Skin epidermis (tissue), 12 donors: ENCODE data around the gene BMPR1A.
"Not testable (repeated sequence)": the region's sequence is repeated elsewhere in the genome, so short reads cannot be mapped to it uniquely, and the experiment has no call there.

Experiments used
- H3K27ac ChIP-seq, 21 experiments: fragments of 200-600 bp; sonication (generic) in 11 of 21; one replicate each; pipeline ENCODE4 v1.5.0; 2020; ENCODE audit warnings: mild to moderate bottlenecking in 3 of 21, inconsistent platforms in 2 of 21, moderate library complexity in 2 of 21
- H3K4me3 ChIP-seq, 7 experiments: fragments of 200-600 bp; sonication (generic) in 2 of 7; one replicate each; pipeline ENCODE4 v1.5.0; 2020; ENCODE audit warnings: inconsistent platforms in 2 of 7, mild to moderate bottlenecking in 2 of 7, moderate library complexity in 1 of 7

BMPR1A gene

GRCh38 chr10:86825366-86825765, 68.9 kb downstream of the BMPR1A start:
- no peak overlapping the region for H3K27ac ChIP-seq
- H3K4me3 ChIP-seq, result no peak overlapping the region

- H3K27ac ChIP-seq, result no peak overlapping the region
- no peak overlapping the region for H3K4me3 ChIP-seq
Observed at GRCh38 chr10:86827639-86828038, 71.2 kb downstream of the BMPR1A start.

- Histone ChIP-seq H3K27ac (no peak overlapping the region), H3K4me3 (no peak overlapping the region)
Observed at GRCh38 chr10:86828145-86828544, 71.7 kb downstream of the BMPR1A start.

GRCh38 chr10:86829472-86829871, 73.1 kb downstream of the BMPR1A start:
- Histone ChIP-seq H3K4me3 (no peak overlapping the region), H3K27ac (no peak overlapping the region)

GRCh38 chr10:86830043-86830591, 73.7 kb downstream of the BMPR1A start:
- Histone ChIP-seq H3K27ac (no peak overlapping the region), H3K4me3 (no peak overlapping the region)

- no peak overlapping the region for H3K27ac ChIP-seq
Observed at GRCh38 chr10:86833969-86834368, 77.5 kb downstream of the BMPR1A start.

GRCh38 chr10:86836044-86836443, 79.6 kb downstream of the BMPR1A start:
- H3K4me3 ChIP-seq, result no peak overlapping the region
- H3K27ac ChIP-seq, result no peak overlapping the region

More at GRCh38 chr10:86833969-86834368, 77.5 kb downstream of the BMPR1A start:
- H3K4me3 ChIP-seq, result no peak overlapping the region

- H3K27ac ChIP-seq, result no peak overlapping the region
- H3K4me3 ChIP-seq, result no peak overlapping the region
Observed at GRCh38 chr10:86837663-86838062, 81.2 kb downstream of the BMPR1A start.

GRCh38 chr10:86840498-86840897, 84.1 kb downstream of the BMPR1A start:
- Histone ChIP-seq H3K27ac (no peak overlapping the region), H3K4me3 (no peak overlapping the region)

GRCh38 chr10:86846088-86846487, 89.7 kb downstream of the BMPR1A start:
- no peak overlapping the region for H3K4me3 ChIP-seq
- H3K27ac ChIP-seq, result no peak overlapping the region

GRCh38 chr10:86848747-86849146, 92.3 kb downstream of the BMPR1A start:
- H3K4me3 ChIP-seq, result no peak overlapping the region
- no peak overlapping the region for H3K27ac ChIP-seq

GRCh38 chr10:86849181-86849894, 92.9 kb downstream of the BMPR1A start:
- no peak overlapping the region for H3K4me3 ChIP-seq
- no peak overlapping the region for H3K27ac ChIP-seq

GRCh38 chr10:86850481-86850880, 94.1 kb downstream of the BMPR1A start:
- no peak overlapping the region for H3K4me3 ChIP-seq
- peak overlapping the region in 1 of 21 experiments; percentile 16 for H3K27ac ChIP-seq

- no peak overlapping the region for H3K4me3 ChIP-seq
- peak overlapping the region in 1 of 21 experiments; percentile 8 for H3K27ac ChIP-seq
Observed at GRCh38 chr10:86851328-86852207, 95.1 kb downstream of the BMPR1A start.

- H3K4me3 ChIP-seq, H3K27ac ChIP-seq: not testable (repeated sequence)
Observed at GRCh38 chr10:86853582-86853981, 97.2 kb downstream of the BMPR1A start.

- no peak overlapping the region for H3K27ac ChIP-seq
- H3K4me3 ChIP-seq, result no peak overlapping the region
Observed at GRCh38 chr10:86855513-86855912, 99.1 kb downstream of the BMPR1A start.

- Histone ChIP-seq H3K4me3 (no peak overlapping the region), H3K27ac (no peak overlapping the region)
Observed at GRCh38 chr10:86856156-86856555, 99.7 kb downstream of the BMPR1A start.

GRCh38 chr10:86857128-86857721, 100.8 kb downstream of the BMPR1A start:
- H3K27ac ChIP-seq, result peak overlapping the region in 1 of 21 experiments; percentile 22
- no peak overlapping the region for H3K4me3 ChIP-seq

GRCh38 chr10:86858011-86858410, 101.6 kb downstream of the BMPR1A start:
- H3K27ac ChIP-seq, result no peak overlapping the region
- no peak overlapping the region for H3K4me3 ChIP-seq

GRCh38 chr10:86861351-86861750, 104.9 kb downstream of the BMPR1A start:
- H3K27ac ChIP-seq, result no peak overlapping the region
- no peak overlapping the region for H3K4me3 ChIP-seq
